ENCODE results near the gene HFE.
"Not testable (repeated sequence)": the region's sequence is repeated elsewhere in the genome, so short reads cannot be mapped to it uniquely, and the experiment has no call there.

Gene HFE, protein sequence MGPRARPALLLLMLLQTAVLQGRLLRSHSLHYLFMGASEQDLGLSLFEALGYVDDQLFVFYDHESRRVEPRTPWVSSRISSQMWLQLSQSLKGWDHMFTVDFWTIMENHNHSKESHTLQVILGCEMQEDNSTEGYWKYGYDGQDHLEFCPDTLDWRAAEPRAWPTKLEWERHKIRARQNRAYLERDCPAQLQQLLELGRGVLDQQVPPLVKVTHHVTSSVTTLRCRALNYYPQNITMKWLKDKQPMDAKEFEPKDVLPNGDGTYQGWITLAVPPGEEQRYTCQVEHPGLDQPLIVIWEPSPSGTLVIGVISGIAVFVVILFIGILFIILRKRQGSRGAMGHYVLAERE

DNA sequence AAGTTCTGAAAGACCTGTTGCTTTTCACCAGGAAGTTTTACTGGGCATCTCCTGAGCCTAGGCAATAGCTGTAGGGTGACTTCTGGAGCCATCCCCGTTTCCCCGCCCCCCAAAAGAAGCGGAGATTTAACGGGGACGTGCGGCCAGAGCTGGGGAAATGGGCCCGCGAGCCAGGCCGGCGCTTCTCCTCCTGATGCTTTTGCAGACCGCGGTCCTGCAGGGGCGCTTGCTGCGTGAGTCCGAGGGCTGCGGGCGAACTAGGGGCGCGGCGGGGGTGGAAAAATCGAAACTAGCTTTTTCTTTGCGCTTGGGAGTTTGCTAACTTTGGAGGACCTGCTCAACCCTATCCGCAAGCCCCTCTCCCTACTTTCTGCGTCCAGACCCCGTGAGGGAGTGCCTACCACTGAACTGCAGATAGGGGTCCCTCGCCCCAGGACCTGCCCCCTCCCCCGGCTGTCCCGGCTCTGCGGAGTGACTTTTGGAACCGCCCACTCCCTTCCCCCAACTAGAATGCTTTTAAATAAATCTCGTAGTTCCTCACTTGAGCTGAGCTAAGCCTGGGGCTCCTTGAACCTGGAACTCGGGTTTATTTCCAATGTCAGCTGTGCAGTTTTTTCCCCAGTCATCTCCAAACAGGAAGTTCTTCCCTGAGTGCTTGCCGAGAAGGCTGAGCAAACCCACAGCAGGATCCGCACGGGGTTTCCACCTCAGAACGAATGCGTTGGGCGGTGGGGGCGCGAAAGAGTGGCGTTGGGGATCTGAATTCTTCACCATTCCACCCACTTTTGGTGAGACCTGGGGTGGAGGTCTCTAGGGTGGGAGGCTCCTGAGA is at the start of gene HFE:
Gene HFE, plus strand, starts transcription at position 146 of the 832 bp plus-strand sequence. Its CDS starts 12 bp downstream, at position 158.
- FAIRE-seq: no peak

DNA sequence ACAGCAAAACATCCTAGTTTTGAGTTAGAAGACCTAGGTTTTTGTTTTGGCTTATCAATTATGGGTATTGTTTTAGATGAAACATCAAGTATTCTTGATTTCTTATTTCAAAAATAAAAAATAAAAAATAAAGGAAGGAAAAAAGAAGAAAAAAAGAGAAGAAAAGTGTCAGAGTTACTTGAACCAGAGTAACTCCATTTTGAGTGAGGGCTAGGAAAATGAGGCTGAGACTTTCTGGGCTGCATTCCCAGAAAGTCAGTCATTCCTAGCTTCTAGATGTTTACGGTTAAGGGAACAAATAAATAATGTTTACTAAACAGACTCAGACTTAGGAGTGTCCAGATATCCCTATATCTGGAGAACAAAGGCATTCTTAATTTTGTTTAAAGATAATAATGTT is 45.3 kb upstream of the HFE start:
- FAIRE-seq: no peak

DNA sequence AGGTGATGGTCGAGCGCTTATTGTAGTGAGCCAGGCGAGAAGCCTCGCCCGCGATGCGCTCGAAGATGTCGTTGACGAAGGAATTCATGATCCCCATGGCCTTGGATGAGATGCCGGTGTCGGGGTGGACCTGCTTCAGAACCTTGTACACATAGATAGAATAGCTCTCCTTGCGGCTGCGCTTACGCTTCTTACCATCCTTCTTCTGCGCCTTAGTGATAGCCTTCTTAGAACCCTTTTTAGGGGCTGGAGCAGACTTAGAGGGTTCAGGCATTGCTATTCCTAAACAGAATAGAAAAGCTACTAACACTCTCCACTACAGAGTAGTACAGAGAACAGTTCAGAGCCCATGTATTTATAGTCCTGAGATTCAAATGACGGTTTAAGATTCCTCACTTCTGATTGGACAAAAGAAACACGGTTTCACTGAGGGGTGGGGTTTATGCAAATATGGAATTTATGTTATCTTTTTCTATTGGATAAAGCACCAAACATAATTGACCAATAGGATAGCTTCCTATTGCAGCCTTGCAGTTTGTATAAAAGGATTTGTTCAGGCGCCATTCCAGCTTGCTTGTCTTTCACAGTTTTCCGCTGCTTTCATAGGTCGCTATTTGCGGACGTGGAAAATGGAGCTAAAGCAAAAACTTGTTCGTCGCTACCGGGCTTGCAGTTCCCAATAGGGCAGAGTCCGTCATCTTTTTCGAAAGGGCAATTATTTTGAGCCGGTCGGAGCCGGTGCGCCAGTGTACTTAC is 43.7 kb upstream of the HFE start:
- FAIRE-seq: peak; percentile 100

DNA sequence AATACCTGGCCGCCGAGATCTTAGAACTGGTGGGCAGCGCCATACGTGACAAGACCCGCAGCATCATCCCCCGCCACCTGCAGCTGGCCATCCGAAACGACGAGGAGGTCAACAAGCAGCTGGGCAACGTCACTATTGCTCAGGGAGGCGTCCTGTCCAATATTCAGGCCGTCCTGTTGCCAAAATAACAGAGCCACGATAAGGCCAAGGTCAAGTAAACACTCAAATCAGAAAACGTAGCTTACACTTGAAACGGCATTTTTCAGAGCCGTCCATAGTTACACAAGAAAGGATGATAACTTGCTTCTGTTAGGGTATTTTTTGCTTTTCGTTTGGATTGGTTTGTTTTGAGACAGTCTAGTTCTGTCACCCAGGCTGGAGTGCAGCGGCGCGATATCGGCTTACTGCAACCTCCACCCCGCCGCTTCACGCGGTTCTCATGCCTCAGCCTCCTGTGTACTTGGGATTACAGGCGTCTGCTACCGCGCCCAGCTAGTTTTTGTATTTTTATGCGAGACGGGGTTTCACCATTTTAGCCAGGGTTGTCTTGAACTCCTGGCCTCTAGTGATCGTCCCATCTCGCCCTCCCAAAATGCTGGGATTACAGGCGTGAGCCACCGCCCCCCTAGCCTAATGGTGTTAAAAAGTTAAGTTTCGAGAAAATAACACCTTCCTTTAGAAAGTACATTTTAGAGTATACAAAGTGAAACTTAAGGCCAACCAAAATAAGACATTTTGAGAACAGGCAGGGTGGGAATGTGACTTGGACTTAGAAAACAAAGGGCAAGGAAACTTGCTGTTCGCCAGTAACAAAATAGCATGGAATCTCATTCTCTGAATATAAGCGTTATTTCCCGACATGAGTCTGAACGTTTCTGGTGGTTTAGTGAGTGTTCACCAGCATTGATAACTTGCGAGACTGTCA is 42.8 kb upstream of the HFE start:
- FAIRE-seq: no peak

DNA sequence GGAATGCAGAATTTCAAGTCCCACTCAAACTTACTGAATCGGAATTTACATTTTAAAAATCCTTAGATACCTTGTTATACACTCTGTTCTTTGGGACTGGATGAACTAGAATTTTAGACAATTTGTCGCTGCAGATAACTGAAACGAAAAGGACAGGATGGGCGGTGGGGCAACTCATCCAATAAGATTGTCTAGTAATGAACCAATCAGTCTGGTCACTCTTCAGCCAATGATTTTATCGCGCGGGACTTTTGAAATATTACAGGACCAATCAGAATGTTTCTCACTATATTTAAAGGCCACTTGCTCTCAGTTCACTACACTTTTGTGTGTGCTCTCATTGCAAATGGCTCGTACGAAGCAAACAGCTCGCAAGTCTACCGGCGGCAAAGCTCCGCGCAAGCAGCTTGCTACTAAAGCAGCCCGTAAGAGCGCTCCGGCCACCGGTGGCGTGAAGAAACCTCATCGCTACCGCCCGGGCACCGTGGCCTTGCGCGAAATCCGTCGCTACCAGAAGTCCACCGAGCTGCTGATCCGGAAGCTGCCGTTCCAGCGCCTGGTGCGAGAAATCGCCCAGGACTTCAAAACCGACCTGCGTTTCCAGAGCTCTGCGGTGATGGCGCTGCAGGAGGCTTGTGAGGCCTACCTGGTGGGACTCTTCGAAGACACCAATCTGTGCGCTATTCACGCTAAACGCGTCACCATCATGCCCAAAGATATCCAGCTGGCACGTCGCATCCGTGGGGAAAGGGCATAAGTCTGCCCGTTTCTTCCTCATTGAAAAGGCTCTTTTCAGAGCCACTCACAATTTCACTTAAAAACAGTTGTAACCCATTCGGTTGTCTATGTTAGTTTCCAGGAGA is 41.9 kb upstream of the HFE start:
- peak; percentile 80 for FAIRE-seq

DNA sequence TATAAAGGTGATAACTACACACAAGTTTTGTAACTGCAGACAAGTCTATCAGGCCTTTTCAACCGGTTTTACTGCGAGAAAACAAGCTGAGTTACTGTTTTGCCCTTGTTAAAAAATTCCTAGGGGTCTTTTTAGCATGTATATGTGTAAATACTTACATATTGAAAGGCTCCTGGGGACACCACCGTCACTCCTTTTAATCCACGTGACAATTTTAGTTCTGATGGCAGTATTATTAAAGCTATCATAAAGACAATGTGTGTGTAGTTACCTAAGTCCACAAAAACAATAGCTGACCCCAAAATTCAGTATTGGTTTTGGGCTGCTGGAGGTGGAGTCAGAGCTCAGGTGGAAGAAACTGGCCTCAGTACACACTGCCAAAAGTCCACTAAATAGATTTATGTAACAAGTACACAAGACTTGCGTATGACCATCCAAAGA is 41.3 kb upstream of the HFE start:
- no peak for FAIRE-seq

DNA sequence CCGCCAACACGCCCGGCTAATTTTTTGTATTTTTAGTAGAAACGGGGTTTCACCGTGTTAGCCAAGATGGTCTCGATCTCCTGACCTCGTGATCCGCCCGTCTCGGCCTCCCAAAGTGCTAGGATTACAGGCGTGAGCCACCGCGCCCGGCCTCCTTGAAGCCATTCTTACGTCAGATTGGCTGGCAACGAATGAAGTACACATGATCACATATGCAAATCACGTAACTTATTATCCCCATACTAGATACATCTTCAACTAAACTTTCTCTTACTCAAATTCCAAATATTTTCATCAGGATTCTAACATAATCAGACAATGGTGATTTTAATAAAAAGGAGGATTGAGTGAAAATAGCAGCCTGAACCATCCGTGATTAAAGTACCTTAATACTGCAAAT is 39.9 kb upstream of the HFE start:
- FAIRE-seq: not testable (repeated sequence)

DNA sequence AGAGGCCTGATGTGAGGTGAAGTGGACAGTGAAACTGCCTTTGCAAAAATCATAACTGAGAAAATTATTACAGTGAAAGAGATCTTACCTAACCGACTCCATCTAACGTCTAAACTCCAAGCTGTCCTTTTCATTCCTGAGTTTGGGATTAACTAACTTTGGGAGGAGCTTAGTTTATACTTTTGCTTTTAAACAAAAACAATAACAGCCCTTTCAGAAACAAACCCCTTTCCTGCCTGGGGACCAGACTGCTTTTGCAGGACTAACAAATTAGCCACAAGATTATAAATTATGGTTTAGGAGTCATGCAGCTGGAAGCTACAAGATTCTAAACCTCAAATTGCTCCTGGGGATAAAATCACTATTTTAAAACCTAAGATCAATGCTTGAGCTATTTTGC is 38.6 kb upstream of the HFE start:
- FAIRE-seq: no peak

DNA sequence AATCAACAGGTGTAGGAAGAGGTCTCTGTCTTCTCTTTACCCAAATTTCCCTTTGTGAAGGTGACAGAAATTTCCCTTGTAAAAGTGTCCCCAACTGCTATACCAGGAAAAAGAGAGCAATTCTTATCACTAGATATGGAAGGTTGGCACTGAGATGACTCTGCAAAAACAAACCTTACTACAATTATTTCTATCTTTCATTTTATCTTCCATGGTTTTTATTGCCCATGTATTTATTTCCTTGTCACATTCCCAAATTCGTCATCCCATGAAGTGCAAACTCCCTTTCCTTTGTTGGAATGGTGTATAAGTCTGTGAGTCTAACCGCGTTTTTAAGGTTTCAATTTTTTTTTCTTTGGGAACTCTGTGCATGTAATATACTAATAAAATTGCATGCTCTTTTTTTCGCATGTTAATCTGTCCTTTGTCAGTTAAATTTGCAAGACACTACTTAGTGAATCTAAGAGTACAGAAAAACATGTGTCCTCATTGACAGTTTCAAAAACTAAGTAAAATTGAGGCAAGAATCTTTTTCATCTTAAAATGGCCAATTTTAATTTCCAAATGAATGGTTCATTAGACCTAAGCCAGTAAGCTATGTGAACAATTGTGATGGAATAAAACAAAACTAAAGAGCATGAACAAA is 35.4 kb upstream of the HFE start:
- FAIRE-seq: no peak

DNA sequence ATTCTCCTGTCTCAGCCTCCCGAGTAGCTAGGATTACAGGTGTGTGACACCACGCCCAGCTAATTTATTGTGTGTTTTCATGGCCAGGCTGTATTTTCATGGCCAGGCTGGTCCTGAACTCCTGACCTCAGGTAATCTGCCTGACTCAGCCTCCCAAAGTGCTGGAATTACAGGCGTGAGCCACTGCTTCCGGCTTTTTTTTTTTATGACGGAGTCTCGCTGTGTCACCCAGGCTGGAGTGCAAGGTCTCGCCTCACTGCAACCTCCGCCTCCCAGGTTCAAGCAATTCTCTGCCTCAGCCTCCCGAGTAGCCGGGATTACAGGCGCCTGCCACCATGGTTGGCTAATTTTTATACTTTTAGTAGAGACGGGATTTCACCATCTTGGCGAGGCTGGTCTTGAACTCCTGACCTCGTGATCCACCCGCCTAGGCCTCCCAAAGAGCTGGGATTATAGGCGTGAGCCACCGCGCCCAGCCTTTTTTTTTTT is 34.4 kb upstream of the HFE start:
- not testable (repeated sequence) for FAIRE-seq

DNA sequence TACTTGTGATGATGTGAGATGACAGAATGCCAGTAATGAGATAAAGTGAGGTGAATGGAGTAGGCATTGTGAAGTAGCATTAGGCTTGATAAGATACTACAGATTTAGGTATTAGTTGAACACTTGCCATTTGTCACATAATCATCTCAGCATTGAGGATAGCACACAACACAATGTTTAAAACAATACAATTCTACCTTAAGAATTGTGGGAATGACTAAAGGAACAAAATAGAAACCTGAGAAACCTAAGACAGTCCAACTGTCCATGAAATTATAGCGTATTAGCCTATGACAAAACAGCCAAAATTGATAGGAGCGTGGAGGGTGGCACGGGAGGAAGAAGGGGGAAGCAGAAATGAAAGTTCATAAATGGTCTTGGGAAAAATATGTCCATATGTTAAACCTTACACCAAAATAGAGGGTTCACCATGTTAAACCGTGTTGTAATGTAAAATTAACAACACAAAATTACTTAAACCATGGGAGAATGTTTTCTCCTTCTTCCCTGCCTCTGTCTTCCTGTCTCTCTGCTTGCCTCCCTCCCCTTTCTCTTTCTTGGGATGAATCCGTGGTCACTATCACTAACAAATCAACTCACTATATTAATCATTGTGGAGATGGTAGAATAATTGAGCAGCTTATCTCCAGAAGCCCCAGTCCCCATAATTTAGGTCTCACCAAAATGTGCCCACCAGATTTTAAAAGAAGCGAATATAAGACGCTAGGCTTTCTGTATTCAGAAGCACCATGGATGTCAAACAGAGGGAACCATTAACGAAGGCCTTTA is 33.0 kb upstream of the HFE start:
- no peak for FAIRE-seq

DNA sequence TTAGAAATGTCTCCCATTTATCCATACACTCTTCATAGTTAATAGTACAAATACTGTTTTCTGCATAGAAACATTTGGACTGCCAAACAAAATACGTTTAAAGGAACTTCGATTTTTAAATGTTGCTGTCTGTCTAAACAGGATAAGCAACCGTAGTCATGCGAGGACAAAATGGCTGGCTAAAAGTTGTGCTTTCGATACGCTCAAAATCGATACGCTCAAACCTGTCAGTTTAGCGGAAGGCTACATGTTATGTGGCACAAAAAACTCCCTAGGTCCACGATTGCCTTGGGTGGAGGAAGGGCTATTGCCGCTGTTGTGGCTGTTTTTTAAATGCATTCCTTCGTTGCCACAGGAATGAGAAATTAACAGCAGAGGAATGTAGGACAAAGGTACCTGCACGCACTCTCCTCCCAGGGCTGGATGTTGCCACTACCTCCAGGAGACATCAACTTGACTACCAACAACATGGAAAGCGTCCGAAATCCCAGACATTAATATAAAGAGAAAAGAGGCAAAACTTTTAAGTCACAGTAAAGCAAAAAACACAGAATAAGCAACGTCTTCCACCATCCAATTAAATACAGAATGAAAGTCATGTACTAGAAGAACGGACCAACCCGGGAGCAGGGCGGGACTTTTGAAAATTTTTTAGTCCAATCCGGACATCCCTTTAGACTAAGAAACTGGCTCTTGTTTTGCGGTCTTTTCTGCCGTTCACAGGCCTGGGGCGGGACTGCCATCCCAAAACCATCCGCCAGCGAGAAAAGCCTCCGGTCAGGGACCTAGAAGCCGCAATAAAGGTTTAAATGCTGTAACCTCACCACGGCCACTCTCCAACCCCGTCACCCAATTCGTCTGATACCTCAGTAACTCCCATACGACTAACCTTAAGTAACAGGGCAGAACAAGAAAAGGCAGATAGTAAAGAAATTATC is 32.2 kb upstream of the HFE start:
- FAIRE-seq: peak; percentile 61

DNA sequence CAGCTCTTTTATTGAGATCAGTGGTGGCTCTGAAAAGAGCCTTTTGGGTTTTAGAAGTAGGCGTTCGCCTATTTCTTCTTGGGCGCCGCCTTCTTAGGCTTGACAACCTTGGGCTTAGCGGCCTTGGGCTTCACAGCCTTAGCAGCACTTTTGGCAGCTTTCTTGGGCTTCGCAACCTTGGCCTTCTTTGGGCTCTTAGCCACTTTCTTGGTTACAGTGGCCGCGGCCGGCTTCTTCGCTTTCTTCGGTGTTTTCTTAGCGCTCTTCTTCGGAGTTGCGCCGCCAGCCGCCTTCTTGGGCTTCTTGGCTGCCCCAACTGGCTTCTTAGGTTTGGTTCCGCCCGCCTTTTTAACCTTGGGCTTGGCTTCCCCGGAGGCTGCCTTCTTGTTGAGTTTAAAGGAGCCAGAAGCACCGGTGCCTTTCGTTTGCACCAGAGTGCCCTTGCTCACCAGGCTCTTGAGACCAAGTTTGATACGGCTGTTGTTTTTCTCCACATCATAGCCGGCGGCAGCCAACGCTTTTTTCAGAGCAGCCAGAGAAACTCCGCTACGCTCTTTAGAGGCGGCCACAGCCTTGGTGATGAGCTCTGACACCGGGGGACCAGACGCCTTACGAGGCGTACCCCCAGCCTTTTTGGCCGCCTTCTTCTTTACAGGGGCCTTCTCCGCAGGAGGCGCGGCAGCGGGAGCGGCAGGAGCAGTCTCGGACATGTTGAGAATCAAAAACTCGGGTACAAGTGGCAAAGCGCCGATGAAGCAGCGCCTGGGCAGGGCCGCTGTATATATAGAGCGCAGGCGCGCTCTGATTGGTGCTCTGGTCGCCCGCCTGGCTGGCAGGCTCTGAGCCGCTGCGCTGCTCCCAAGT is 31.3 kb upstream of the HFE start:
- FAIRE-seq: no peak

DNA sequence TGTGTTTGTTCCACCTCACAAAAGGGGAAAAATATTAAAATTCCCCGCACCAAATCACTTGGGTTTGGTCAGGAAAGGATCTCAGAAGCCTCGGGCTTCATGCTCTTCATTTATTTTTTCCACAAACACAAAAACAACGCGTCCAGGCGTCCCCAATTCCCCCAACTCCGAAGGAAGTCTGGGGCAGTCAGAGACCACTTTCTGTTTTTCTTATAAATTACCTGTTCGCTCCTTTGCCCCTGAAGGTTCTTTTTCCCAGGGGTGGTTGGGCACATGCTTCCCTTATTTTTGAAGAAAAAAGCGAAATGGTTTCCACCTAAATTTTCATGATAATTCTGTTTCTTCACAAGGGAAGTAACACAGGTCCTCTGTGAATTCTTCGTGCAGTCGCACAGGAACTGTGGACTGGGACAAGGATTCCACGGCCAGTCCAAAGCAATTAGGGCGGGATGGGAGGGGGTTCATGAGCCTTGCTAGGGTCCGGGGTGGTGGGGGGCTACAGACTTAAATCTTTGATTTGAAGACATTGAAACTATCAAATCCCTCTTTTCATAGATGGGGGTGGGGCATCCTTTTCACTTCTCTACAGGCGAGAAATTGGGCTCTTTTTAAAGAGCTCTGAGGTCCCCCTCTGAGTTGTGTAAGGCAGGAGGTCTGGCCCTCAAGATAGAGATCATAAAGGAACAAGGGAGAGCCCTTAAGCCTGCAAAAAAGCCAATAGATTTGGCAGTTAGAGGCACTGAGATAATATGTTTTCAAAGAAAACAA is 30.5 kb upstream of the HFE start:
- no peak for FAIRE-seq

DNA sequence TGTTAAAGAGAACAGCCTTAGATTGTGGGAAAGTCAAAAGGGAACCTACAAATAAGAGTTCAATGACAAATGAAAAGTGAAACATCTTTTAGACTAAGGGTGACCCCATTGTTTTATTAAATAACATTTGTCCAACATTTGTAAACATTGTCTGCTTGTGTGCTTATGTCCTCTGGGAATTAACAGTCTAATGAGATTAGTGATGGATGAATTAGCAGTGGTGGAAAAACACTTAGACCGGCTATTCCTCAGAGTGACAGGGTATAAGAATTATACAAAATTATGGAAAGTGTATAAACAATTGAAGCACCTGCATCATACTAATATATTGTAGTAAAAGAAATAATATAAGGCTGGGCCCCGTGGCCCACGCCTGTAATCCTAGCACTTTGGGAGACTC is 29.3 kb upstream of the HFE start:
- FAIRE-seq: no peak

DNA sequence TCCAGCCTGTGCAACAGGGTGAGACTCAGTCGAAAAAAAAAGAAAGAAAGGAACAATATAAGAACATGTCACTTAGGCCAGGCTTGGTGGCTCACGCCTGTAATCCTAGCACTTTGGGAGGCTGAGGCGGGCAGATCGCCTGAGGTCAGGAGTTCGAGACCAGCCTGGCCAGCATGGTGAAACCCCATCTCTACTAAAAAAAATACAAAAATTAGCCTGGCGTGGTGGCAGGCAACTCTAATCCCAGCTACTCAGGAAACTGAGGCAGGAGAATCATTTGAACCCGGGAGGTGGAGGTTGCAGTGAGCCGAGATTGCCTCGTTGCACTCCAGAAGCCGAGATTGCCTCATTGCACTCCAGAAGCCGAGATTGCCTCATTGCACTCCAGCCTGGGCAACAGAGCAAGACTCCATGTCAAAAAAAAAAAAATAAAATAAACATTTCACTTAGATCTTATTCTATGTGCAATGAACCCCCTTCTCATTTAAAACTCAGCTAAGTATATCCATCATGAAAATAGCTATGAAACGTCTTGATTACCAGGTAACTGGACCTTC is 28.7 kb upstream of the HFE start:
- not testable (repeated sequence) for FAIRE-seq
